Astrocyte (in vitro differentiated cells and primary cell): ENCODE data around the gene ECHDC3. TPM values are rescaled to one million over a fixed set of nuclear protein-coding genes. Genes with fewer than 3 reads are reported as not detected.

Experiments used
- DNase-seq: peaks from one replicate; pipeline ENCODE4 v3.0.0-alpha.2; 2010; ENCODE audit warnings: low read depth
- FAIRE-seq: peaks from 2 replicates; lab custom pipeline; 2011; peaks lifted over from hg19 to GRCh38; lab: Jason Lieb, UNC
- H2AFZ ChIP-seq: 2 replicates; pipeline ENCODE4 v1.6.0; 2012; ENCODE audit warnings: low read depth, low read length, inconsistent platforms
- H3K27ac ChIP-seq: 2 replicates; pipeline ENCODE4 v1.5.1; 2011; ENCODE audit warnings: low read depth, low read length, inconsistent platforms
- H3K27me3 ChIP-seq: 2 replicates; pipeline ENCODE4 v1.6.0; 2011; ENCODE audit warnings: low read length, inconsistent platforms; ENCODE audit not compliant: insufficient read depth
- H3K36me3 ChIP-seq: 2 replicates; pipeline ENCODE4 v1.5.1; 2011; ENCODE audit warnings: low read length, inconsistent platforms; ENCODE audit not compliant: insufficient read depth
- H3K4me1 ChIP-seq: 2 replicates; pipeline ENCODE4 v1.5.1; 2011; ENCODE audit warnings: low read length, inconsistent platforms; ENCODE audit not compliant: insufficient read depth
- H3K4me2 ChIP-seq: 2 replicates; pipeline ENCODE4 v1.6.0; 2012; ENCODE audit warnings: low read length, inconsistent platforms
- H3K4me3 ChIP-seq: 2 replicates; pipeline ENCODE4 v1.5.1; 2011; ENCODE audit warnings: low read depth, mild to moderate bottlenecking, low read length, inconsistent platforms; ENCODE audit not compliant: insufficient read depth
- H3K79me2 ChIP-seq: 2 replicates; pipeline ENCODE4 v1.6.0; 2012; ENCODE audit warnings: mild to moderate bottlenecking, low read length, inconsistent platforms; ENCODE audit not compliant: insufficient read depth
- H3K9ac ChIP-seq: 2 replicates; pipeline ENCODE4 v1.6.0; 2012; ENCODE audit warnings: mild to moderate bottlenecking, low read length, inconsistent platforms
- H3K9me3 ChIP-seq: 2 replicates; pipeline ENCODE4 v1.5.1; 2012; ENCODE audit warnings: low read depth, mild to moderate bottlenecking, low read length, inconsistent platforms; ENCODE audit not compliant: insufficient read depth
- H4K20me1 ChIP-seq: 2 replicates; pipeline ENCODE4 v1.6.0; 2012; ENCODE audit warnings: low read length, inconsistent platforms; ENCODE audit not compliant: insufficient read depth
- H3K27ac Mint-ChIP-seq: one replicate; pipeline ENCODE4 v1.8.0; 2021; ENCODE audit warnings: mild to moderate bottlenecking, mixed read lengths; ENCODE audit not compliant: unreplicated experiment
- H3K27me3 Mint-ChIP-seq: one replicate; pipeline ENCODE4 v1.8.0; 2021; ENCODE audit warnings: low read depth, mixed read lengths; ENCODE audit not compliant: unreplicated experiment
- H3K36me3 Mint-ChIP-seq: one replicate; pipeline ENCODE4 v1.8.0; 2021; ENCODE audit warnings: low read depth, mixed read lengths; ENCODE audit not compliant: unreplicated experiment
- H3K4me1 Mint-ChIP-seq: one replicate; pipeline ENCODE4 v1.8.0; 2021; ENCODE audit warnings: low read depth, mixed read lengths; ENCODE audit not compliant: unreplicated experiment
- H3K4me3 Mint-ChIP-seq: one replicate; pipeline ENCODE4 v1.8.0; 2021; ENCODE audit warnings: mild to moderate bottlenecking, moderate library complexity, mixed read lengths; ENCODE audit not compliant: unreplicated experiment
- H3K9me3 Mint-ChIP-seq: one replicate; pipeline ENCODE4 v1.8.0; 2021; ENCODE audit warnings: mild to moderate bottlenecking, mixed read lengths; ENCODE audit not compliant: unreplicated experiment
- CTCF ChIP-seq: IDR thresholded peaks from 2 replicates; pipeline ENCODE4 v1.5.1; 2011; ENCODE audit warnings: low read depth, mild to moderate bottlenecking, inconsistent platforms, low read length, moderate library complexity; ENCODE audit not compliant: insufficient read depth
- EZH2 ChIP-seq: IDR thresholded peaks from 2 replicates; pipeline ENCODE4 v1.6.1; 2012; ENCODE audit warnings: mild to moderate bottlenecking, low read length, inconsistent platforms; ENCODE audit not compliant: insufficient read depth
- total RNA-seq: library from RNA; stranded (reverse); gene quantifications from 2 replicates; pipeline ENCODE4 v1.2.1, GENCODE V29; 2021

ECHDC3 gene
- total RNA-seq, 1 donor from 2014 or later: 2.1 TPM

GRCh38 chr10:11806706-11807105 lies 64.5 kb downstream of the ECHDC3 start:
- Histone ChIP-seq H4K20me1 (no peaks in the 10 kb centered on the region), H2AFZ (no peak overlapping the region), H3K27ac (no peak overlapping the region), H3K36me3 (no peaks in the 10 kb centered on the region), H3K27me3 (no peaks in the 10 kb centered on the region), H3K9ac (no peak overlapping the region), H3K79me2 (no peaks in the 10 kb centered on the region), H3K9me3 (no peaks in the 10 kb centered on the region), H3K4me3 (no peak overlapping the region), H3K4me2 (no peak overlapping the region), H3K4me1 (peaks cover 7% of the 10 kb centered on the region)
- TF ChIP-seq CTCF (no peak), EZH2 (no peak)
- FAIRE-seq (no peak), DNase-seq (no peak)
- no peaks in the 10 kb centered on the region for H3K36me3 Mint-ChIP-seq
- H3K27me3 Mint-ChIP-seq: peaks cover 4% of the 10 kb centered on the region
- no peak overlapping the region for H3K27ac Mint-ChIP-seq
- H3K9me3 Mint-ChIP-seq: no peaks in the 10 kb centered on the region
- no peak overlapping the region for H3K4me3 Mint-ChIP-seq
- H3K4me1 Mint-ChIP-seq: peaks cover 5% of the 10 kb centered on the region

- FAIRE-seq: no peak
- Histone ChIP-seq H3K79me2 (no peaks in the 10 kb centered on the region), H3K4me1 (peaks cover 7% of the 10 kb centered on the region), H3K9ac (no peak overlapping the region), H3K27ac (no peak overlapping the region), H2AFZ (no peak overlapping the region), H3K36me3 (no peaks in the 10 kb centered on the region), H4K20me1 (no peaks in the 10 kb centered on the region), H3K4me2 (no peak overlapping the region), H3K27me3 (no peaks in the 10 kb centered on the region), H3K9me3 (no peaks in the 10 kb centered on the region), H3K4me3 (no peak overlapping the region)
- TF ChIP-seq EZH2 (no peak), CTCF (no peak)
- DNase-seq: no peak
- Mint-ChIP-seq H3K4me3 (no peak overlapping the region), H3K27ac (no peak overlapping the region), H3K36me3 (no peaks in the 10 kb centered on the region), H3K9me3 (no peaks in the 10 kb centered on the region), H3K4me1 (peaks cover 5% of the 10 kb centered on the region), H3K27me3 (peaks cover 5% of the 10 kb centered on the region)
Observed at GRCh38 chr10:11808808-11809207, 66.6 kb downstream of the ECHDC3 start.

GRCh38 chr10:11810313-11810766 lies 68.2 kb downstream of the ECHDC3 start:
- H3K79me2 ChIP-seq: no peaks in the 10 kb centered on the region
- H3K4me1 Mint-ChIP-seq: peaks cover 5% of the 10 kb centered on the region
- no peak overlapping the region for H3K4me3 ChIP-seq
- H3K4me3 Mint-ChIP-seq: no peak overlapping the region
- DNase-seq: peak; percentile 49
- no peaks in the 10 kb centered on the region for H3K36me3 Mint-ChIP-seq
- peaks cover 7% of the 10 kb centered on the region for H3K4me1 ChIP-seq
- H3K9me3 ChIP-seq: no peaks in the 10 kb centered on the region
- H3K27ac ChIP-seq: no peak overlapping the region
- peak overlapping the region; percentile 16 for H3K27ac Mint-ChIP-seq
- no peaks in the 10 kb centered on the region for H3K36me3 ChIP-seq
- no peaks in the 10 kb centered on the region for H4K20me1 ChIP-seq
- H2AFZ ChIP-seq: peak overlapping the region; percentile 73
- H3K27me3 Mint-ChIP-seq: peaks cover 5% of the 10 kb centered on the region
- H3K27me3 ChIP-seq: no peaks in the 10 kb centered on the region
- no peak for FAIRE-seq
- H3K4me2 ChIP-seq: peak overlapping the region; percentile 44
- no peaks in the 10 kb centered on the region for H3K9me3 Mint-ChIP-seq
- TF ChIP-seq EZH2 (no peak), CTCF (no peak)
- no peak overlapping the region for H3K9ac ChIP-seq
